IMR-90 (cell line): Measurements from ENCODE around the gene OCIAD1. TPM values are rescaled to one million over a fixed set of nuclear protein-coding genes. Genes with fewer than 3 reads are reported as not detected.

Source experiments
- ATAC-seq: fragments of 200-7000 bp; cut with Tn5 transposase; 2 replicates; pipeline ENCODE4 v1.9.1; 2020; ENCODE audit warnings: low read depth, mild to moderate bottlenecking, moderate library complexity
- BruUV-seq: library from RNA; stranded (reverse); fragments of 400-500 nt; replicated peaks from 2 replicates; lab custom pipeline; 2021; lab: Mats Ljungman, UMichigan
- CTCF ChIA-PET: fragments of 300-600 bp; formaldehyde crosslinking; extraction: SDS; loops from one replicate; lab custom pipeline; 2021; ENCODE audit warnings: antibody characterized with exemption; lab: Yijun Ruan, JAX
- POLR2A ChIA-PET: fragments of 300-600 bp; sonication (Branson Sonifier 250); formaldehyde crosslinking; loops from one replicate; lab custom pipeline; 2022; ENCODE audit warnings: antibody characterized with exemption; ENCODE audit not compliant: unreplicated experiment; lab: Charles Lee
- DNase-seq: peaks from one replicate; pipeline ENCODE4 v3.0.0; 2013
- H2AFZ ChIP-seq: replicated peaks from 2 replicates; pipeline ENCODE3; 2013; ENCODE audit warnings: low read length, mild to moderate bottlenecking; ENCODE audit not compliant: poor library complexity
- H2AK5ac ChIP-seq: 2 replicates; pipeline ENCODE4 v1.6.1; 2013; ENCODE audit warnings: low read depth, low read length, inconsistent platforms
- H2AK9ac ChIP-seq: replicated peaks from 2 replicates; pipeline ENCODE3; 2013; ENCODE audit warnings: mild to moderate bottlenecking, low read depth, low read length, moderate library complexity; ENCODE audit not compliant: poor library complexity
- H2BK120ac ChIP-seq: 2 replicates; pipeline ENCODE4 v1.6.1; 2013; ENCODE audit warnings: low read depth, low read length, inconsistent platforms
- H2BK15ac ChIP-seq: 3 replicates; pipeline ENCODE4 v1.6.1; 2013; ENCODE audit warnings: low read depth, low read length, inconsistent platforms
- H2BK20ac ChIP-seq: 2 replicates; pipeline ENCODE4 v1.6.1; 2013; ENCODE audit warnings: low read depth, mild to moderate bottlenecking, inconsistent platforms, low read length, moderate library complexity
- H2BK5ac ChIP-seq: 2 replicates; pipeline ENCODE4 v1.6.1; 2013; ENCODE audit warnings: mild to moderate bottlenecking, low read depth, low read length, inconsistent platforms; ENCODE audit not compliant: poor library complexity, severe bottlenecking
- H3K14ac ChIP-seq: replicated peaks from 2 replicates; pipeline ENCODE4 v1.6.1; 2013; ENCODE audit warnings: low read depth, low read length, inconsistent platforms
- H3K18ac ChIP-seq: 2 replicates; pipeline ENCODE4 v1.6.1; 2013; ENCODE audit warnings: low read depth, low read length, control low read depth
- H3K23ac ChIP-seq: 2 replicates; pipeline ENCODE4 v1.6.1; 2013; ENCODE audit warnings: low read depth, low read length, inconsistent platforms
- H3K27ac ChIP-seq: 2 replicates; pipeline ENCODE4 v1.5.1; 2013; ENCODE audit warnings: mild to moderate bottlenecking, control low read depth, low read length; ENCODE audit not compliant: insufficient read depth
- H3K27me3 ChIP-seq: 2 replicates; pipeline ENCODE4 v1.6.1; 2013; ENCODE audit warnings: low read length; ENCODE audit not compliant: control insufficient read depth, insufficient read depth
- H3K36me3 ChIP-seq: 2 replicates; pipeline ENCODE4 v1.6.1; 2013; ENCODE audit warnings: low read length, mixed read lengths; ENCODE audit not compliant: control insufficient read depth, insufficient read depth
- H3K4ac ChIP-seq: 2 replicates; pipeline ENCODE4 v1.6.1; 2013; ENCODE audit warnings: low read depth, low read length, inconsistent platforms
- H3K4me1 ChIP-seq: 2 replicates; pipeline ENCODE4 v1.6.1; 2013; ENCODE audit warnings: low read length, mixed read lengths; ENCODE audit not compliant: control insufficient read depth, insufficient read depth
- H3K4me2 ChIP-seq: 2 replicates; pipeline ENCODE4 v1.6.1; 2013; ENCODE audit warnings: low read depth, mild to moderate bottlenecking, control low read depth, low read length, moderate library complexity
- H3K4me3 ChIP-seq: 2 replicates; pipeline ENCODE4 v1.5.1; 2013; ENCODE audit warnings: low read depth, mild to moderate bottlenecking, control low read depth, low read length, moderate library complexity; ENCODE audit not compliant: insufficient read depth
- H3K56ac ChIP-seq: 2 replicates; pipeline ENCODE4 v1.6.1; 2013; ENCODE audit warnings: low read length, inconsistent platforms; ENCODE audit not compliant: insufficient read depth; ENCODE audit errors: extremely low read depth
- H3K79me1 ChIP-seq, 2 experiments: 2 replicates each; pipeline ENCODE4 v1.6.1; 2013; ENCODE audit warnings: low read length in 2 of 2, inconsistent platforms in 1 of 2, low read depth in 1 of 2
- H3K9ac ChIP-seq: 2 replicates; pipeline ENCODE4 v1.6.1; 2013; ENCODE audit warnings: low read depth, low read length, control low read depth
- H3K9me1 ChIP-seq: 2 replicates; pipeline ENCODE4 v1.6.1; 2013; ENCODE audit warnings: low read length, inconsistent platforms; ENCODE audit not compliant: insufficient read depth
- H3K9me3 ChIP-seq: 2 replicates; pipeline ENCODE4 v1.6.1; 2013; ENCODE audit warnings: low read length; ENCODE audit not compliant: control insufficient read depth, insufficient read depth
- H4K20me1 ChIP-seq: 2 replicates; pipeline ENCODE4 v1.6.1; 2013; ENCODE audit warnings: low read length, inconsistent platforms; ENCODE audit not compliant: insufficient read depth
- H4K5ac ChIP-seq: 2 replicates; pipeline ENCODE4 v1.6.1; 2013; ENCODE audit warnings: mild to moderate bottlenecking, low read depth, low read length, control low read depth
- H4K8ac ChIP-seq, 2 experiments: 2 replicates each; pipeline ENCODE4 v1.6.1; 2013; ENCODE audit warnings: low read depth in 2 of 2, low read length in 2 of 2, control low read depth in 1 of 2, inconsistent platforms in 1 of 2
- H4K91ac ChIP-seq: 2 replicates; pipeline ENCODE4 v1.6.1; 2013; ENCODE audit warnings: low read depth, low read length, inconsistent platforms; ENCODE audit not compliant: insufficient read depth
- BHLHE40 ChIP-seq: fragments of 150-350 bp; IDR thresholded peaks from 2 replicates; pipeline ENCODE4 v1.6.1; 2016; ENCODE audit warnings: mild to moderate bottlenecking, low read depth, low read length
- FOS ChIP-seq: fragments of 150-350 bp; IDR thresholded peaks from 2 replicates; pipeline ENCODE4 v1.6.1; 2016; ENCODE audit warnings: low read depth, low read length
- MAFK ChIP-seq: IDR thresholded peaks from 2 replicates; pipeline ENCODE4 v1.6.1; 2012; ENCODE audit warnings: low read depth, low read length, improper control_type of control experiment
- MAZ ChIP-seq: IDR thresholded peaks from 2 replicates; pipeline ENCODE4 v1.6.1; 2012; ENCODE audit warnings: low read depth, mild to moderate bottlenecking, low read length, improper control_type of control experiment, moderate library complexity, borderline replicate concordance
- POLR2A ChIP-seq: IDR thresholded peaks from 2 replicates; pipeline ENCODE4 v1.6.1; 2012; ENCODE audit warnings: mild to moderate bottlenecking, low read depth, low read length
- RAD21 ChIP-seq: IDR thresholded peaks from 2 replicates; pipeline ENCODE4 v1.6.1; 2012; ENCODE audit warnings: low read length, improper control_type of control experiment
- RCOR1 ChIP-seq: IDR thresholded peaks from 2 replicates; pipeline ENCODE4 v1.6.1; 2012; ENCODE audit warnings: mild to moderate bottlenecking, low read length, improper control_type of control experiment; ENCODE audit not compliant: insufficient replicate concordance
- USF2 ChIP-seq: fragments of 150-350 bp; IDR thresholded peaks from 2 replicates; pipeline ENCODE4 v1.6.1; 2017; ENCODE audit warnings: mild to moderate bottlenecking, antibody characterized with exemption, low read length, low read depth
- WGBS, 2 experiments: methylation state at CpG; one replicate each; pipeline versions ENCODE4 v1.1.5 to v1.1.7; 2013; ENCODE audit warnings: missing lambda C conversion rate in 2 of 2; ENCODE audit not compliant: insufficient read length in 1 of 2; ENCODE audit errors: extremely low coverage in 2 of 2; 5-methylcytosine and 5-hydroxymethylcytosine counted together
- dilution Hi-C: fragments of 300-500 bp; cut with HindIII; formaldehyde crosslinking; loops from one replicate; pipeline ENCODE4 v1.14.3; 2018; ENCODE audit warnings: low sequenced_read_pairs; ENCODE audit not compliant: unreplicated experiment
- in situ Hi-C: fragments of 300-500 bp; cut with MboI; formaldehyde crosslinking; loops from 3 replicates; pipeline ENCODE4 v1.14.3; 2019; ENCODE audit warnings: low sequenced_read_pairs, inconsistent platforms, mixed read lengths
- intact Hi-C: fragments of 100-400 bp; cut with micrococcal nuclease; formaldehyde crosslinking; loops from 2 replicates; pipeline ENCODE4 v1.10.0; 2022
- polyA plus RNA-seq, 3 experiments: library from polyadenylated mRNA; depleted of rRNA; stranded (reverse); fragments of >200 nt; gene quantifications; 2 replicates each; pipeline ENCODE4 v1.2.3, GENCODE V29; 2012; ENCODE audit warnings: low replicate concordance in 1 of 3
- total RNA-seq: library from RNA; depleted of rRNA; stranded (reverse); fragments of >200 nt; gene quantifications from 2 replicates; pipeline ENCODE4 v1.2.3, GENCODE V29; 2012

OCIAD1 gene
- total and polyA plus RNA-seq, 2 of the 4 experiments (the other 2 are of a cell fraction), result 86.9 to 112 TPM

- Histone ChIP-seq H3K4me1 (peaks cover 1% of the 10 kb centered on the region; the same call in 1 of the 2 replicates), H3K56ac (no peak overlapping the region), H4K8ac (no peak overlapping the region), H4K91ac (no peak overlapping the region), H3K9me3 (no peaks in the 10 kb centered on the region), H2BK15ac (no peak overlapping the region), H3K14ac (no peak overlapping the region), H3K27me3 (no peaks in the 10 kb centered on the region), H3K4me3 (no peak overlapping the region), H4K5ac (no peak overlapping the region), H3K27ac (no peak overlapping the region), H2BK120ac (no peak overlapping the region), H3K23ac (no peak overlapping the region), H4K20me1 (no peaks in the 10 kb centered on the region), H2AK5ac (no peak overlapping the region), H2BK20ac (no peak overlapping the region), H2BK5ac (no peak overlapping the region), H2AK9ac (no peak overlapping the region), H3K9me1 (peaks cover 6% of the 10 kb centered on the region), H3K36me3 (no peaks in the 10 kb centered on the region), H3K9ac (no peak overlapping the region), H3K4me2 (no peak overlapping the region), H3K18ac (no peak overlapping the region), H3K79me1 (peaks cover 0 to 7% of the 10 kb centered on the region in 2 experiments; a peak in 2 of 4 replicates), H3K4ac (no peak overlapping the region), H2AFZ (no peak overlapping the region)
- dilution Hi-C loops (no loop called here), intact Hi-C loops (loop anchor here (5.0 kb wide), 1 partner anchor 54 kb away; no protein-coding TSS in a partner anchor), in situ Hi-C loops (no loop called here)
- WGBS, 2 experiments, result 100% methylated on average over 5 of the region's 7 CpGs; no CpG with 5 or more reads in 1 of the 2 experiments
- ATAC-seq, result no peak
- POLR2A ChIA-PET, result no interaction called here
- no TSS peak for BruUV-seq
- DNase-seq, result no peak
- CTCF ChIA-PET, result no interaction called here
- TF ChIP-seq MAFK (no peak), USF2 (no peak), RAD21 (no peak), MAZ (no peak), POLR2A (no peak), FOS (no peak), BHLHE40 (no peak), RCOR1 (no peak)
Observed at GRCh38 chr4:48907706-48908477, 77.0 kb downstream of the OCIAD1 start.
